GM12891 (cell line): ENCODE results near the gene VAPB.

Experiments used
- POLR2AphosphoS5 ChIP-seq: IDR thresholded peaks from 2 replicates; pipeline ENCODE4 v1.6.1; 2011; ENCODE audit warnings: low read depth, low read length, control low read depth
- POU2F2 ChIP-seq: IDR thresholded peaks from 2 replicates; pipeline ENCODE4 v1.6.1; 2011; ENCODE audit warnings: low read depth, mild to moderate bottlenecking, control low read depth, low read length, moderate library complexity

- TF ChIP-seq POLR2AphosphoS5 = no peak
- no peak for TF ChIP-seq POU2F2
These were observed 10.9 kb downstream of the VAPB start for GRCh38 chr20:58399926-58400325.
